ENCODE measurements around the gene GET4. TPM values are rescaled to one million over a fixed set of nuclear protein-coding genes. Genes with fewer than 3 reads are reported as not detected.

Gene GET4
- total RNA-seq, 1 donor from 2014 or later, result 38.2 TPM

GRCh38 chr7:910931-911431 is 34.6 kb downstream of the GET4 start:
- ATAC-seq (no peak), DNase-seq (ENCODE audit: low spot score) (no peak)

- DNase-seq (ENCODE audit: low spot score) (no peak), ATAC-seq (no peak)
Measured at GRCh38 chr7:911791-912480, 35.6 kb downstream of the GET4 start.

GRCh38 chr7:913736-914520 is 37.6 kb downstream of the GET4 start:
- DNase-seq (ENCODE audit: low spot score) (no peak), ATAC-seq (no peak)

- ATAC-seq (no peak), DNase-seq (ENCODE audit: low spot score) (no peak)
Measured at GRCh38 chr7:914521-915194, 38.3 kb downstream of the GET4 start.

- DNase-seq (ENCODE audit: low spot score), result no peak
- ATAC-seq, result no peak
Measured at GRCh38 chr7:915291-916218, 39.2 kb downstream of the GET4 start.

- ATAC-seq, result no peak
- no peak for DNase-seq (ENCODE audit: low spot score)
Measured at GRCh38 chr7:916291-916941, 40.1 kb downstream of the GET4 start.

GRCh38 chr7:917255-918117 is 41.1 kb downstream of the GET4 start:
- ATAC-seq, result no peak
- no peak for DNase-seq (ENCODE audit: low spot score)

- no peak for ATAC-seq
- peak; percentile 29 for DNase-seq (ENCODE audit: low spot score)
Measured at GRCh38 chr7:918118-918425, 41.7 kb downstream of the GET4 start.

- no peak for ATAC-seq
- peak; percentile 37 for DNase-seq (ENCODE audit: low spot score)
Measured at GRCh38 chr7:918441-919113, 42.2 kb downstream of the GET4 start.

GRCh38 chr7:919114-919442 is 42.7 kb downstream of the GET4 start:
- ATAC-seq, result no peak
- peak; percentile 36 for DNase-seq (ENCODE audit: low spot score)

GRCh38 chr7:919924-920341 is 43.6 kb downstream of the GET4 start:
- no peak for ATAC-seq
- peak; percentile 44 for DNase-seq (ENCODE audit: low spot score)

- DNase-seq (ENCODE audit: low spot score) (peak; percentile 43), ATAC-seq (no peak)
Measured at GRCh38 chr7:920351-921070, 44.2 kb downstream of the GET4 start.

GRCh38 chr7:921071-921461 is 44.7 kb downstream of the GET4 start:
- DNase-seq (ENCODE audit: low spot score), result no peak
- ATAC-seq, result no peak

- no peak for ATAC-seq
- peak; percentile 42 for DNase-seq (ENCODE audit: low spot score)
Measured at GRCh38 chr7:921581-922333, 45.4 kb downstream of the GET4 start.

- no peak for ATAC-seq
- no peak for DNase-seq (ENCODE audit: low spot score)
Measured at GRCh38 chr7:922334-923107, 46.2 kb downstream of the GET4 start.
